ENCODE measurements around the gene C19orf38.
A peak's percentile ranks its signal among the peaks of the same experiment; 100 is the strongest.
"Not testable (repeated sequence)": the region's sequence is repeated elsewhere in the genome, so short reads cannot be mapped to it uniquely, and the experiment has no call there.

Gene C19orf38

DNA sequence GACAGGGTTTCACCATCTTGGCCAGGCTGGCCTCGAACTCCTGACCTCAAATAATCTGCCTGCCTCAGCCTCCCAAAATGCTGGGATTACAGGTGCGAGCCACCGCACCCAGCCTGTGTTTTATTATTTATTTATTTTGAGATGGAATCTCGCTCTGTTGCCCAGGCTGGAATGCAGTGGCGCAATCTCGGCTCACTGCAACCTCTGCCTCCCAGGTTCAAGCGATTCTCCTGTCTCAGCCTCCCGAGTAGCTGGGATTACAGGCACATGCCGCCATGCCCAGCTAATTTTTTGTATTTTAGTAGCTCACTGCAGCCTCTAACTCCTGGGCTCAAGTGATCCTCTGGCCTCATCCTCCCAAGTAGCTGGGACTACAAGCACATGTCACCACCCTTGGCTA, 29.4 kb downstream of the C19orf38 start:
- not testable (repeated sequence) for DNase-seq

DNA sequence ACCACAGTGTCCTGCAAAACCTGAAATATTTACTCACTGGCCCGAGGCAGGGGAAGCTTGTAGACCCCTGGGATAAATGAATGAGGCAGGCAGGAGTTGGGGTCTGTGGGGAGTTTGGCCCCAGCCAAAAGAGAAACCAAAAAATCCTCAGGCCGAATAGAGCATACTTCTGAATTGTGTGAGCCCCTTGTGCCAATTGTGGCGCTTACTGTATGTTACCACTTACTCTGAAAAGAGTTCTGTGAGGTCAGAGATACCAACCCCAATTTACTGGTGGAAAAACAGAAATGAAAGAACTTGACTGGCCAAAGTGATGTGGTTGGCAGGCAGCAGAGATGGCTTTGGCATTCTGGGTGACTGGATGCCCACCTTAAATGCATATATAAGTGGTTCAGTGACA, 30.0 kb downstream of the C19orf38 start:
- DNase-seq = no peak

GRCh38 chr19:10881403-10882107, 33.3 kb downstream of the C19orf38 start:
- no peak for DNase-seq

DNA sequence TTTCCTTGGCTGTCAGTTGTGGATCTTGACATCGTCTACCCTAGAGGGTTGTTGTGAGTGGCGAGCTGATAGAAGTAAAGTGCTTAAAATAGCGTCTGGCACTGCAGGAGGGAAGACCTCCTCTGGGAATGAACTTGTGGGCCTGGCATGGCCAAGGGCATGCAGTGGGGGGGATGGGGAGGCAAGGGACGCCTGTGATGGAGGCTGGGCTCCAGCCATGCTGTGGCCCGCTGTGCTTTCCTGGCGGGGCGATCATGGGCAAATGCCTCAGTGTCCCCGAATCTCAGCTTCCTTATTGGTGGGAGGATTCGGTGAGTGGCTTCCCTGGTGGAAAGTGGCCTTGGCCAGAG, 33.9 kb downstream of the C19orf38 start:
- no peak for DNase-seq

- no peak for DNase-seq
Measured at GRCh38 chr19:10884274-10884673, 36.1 kb downstream of the C19orf38 start.

- DNase-seq = no peak
Measured at GRCh38 chr19:10885201-10886169, 37.3 kb downstream of the C19orf38 start.

DNA sequence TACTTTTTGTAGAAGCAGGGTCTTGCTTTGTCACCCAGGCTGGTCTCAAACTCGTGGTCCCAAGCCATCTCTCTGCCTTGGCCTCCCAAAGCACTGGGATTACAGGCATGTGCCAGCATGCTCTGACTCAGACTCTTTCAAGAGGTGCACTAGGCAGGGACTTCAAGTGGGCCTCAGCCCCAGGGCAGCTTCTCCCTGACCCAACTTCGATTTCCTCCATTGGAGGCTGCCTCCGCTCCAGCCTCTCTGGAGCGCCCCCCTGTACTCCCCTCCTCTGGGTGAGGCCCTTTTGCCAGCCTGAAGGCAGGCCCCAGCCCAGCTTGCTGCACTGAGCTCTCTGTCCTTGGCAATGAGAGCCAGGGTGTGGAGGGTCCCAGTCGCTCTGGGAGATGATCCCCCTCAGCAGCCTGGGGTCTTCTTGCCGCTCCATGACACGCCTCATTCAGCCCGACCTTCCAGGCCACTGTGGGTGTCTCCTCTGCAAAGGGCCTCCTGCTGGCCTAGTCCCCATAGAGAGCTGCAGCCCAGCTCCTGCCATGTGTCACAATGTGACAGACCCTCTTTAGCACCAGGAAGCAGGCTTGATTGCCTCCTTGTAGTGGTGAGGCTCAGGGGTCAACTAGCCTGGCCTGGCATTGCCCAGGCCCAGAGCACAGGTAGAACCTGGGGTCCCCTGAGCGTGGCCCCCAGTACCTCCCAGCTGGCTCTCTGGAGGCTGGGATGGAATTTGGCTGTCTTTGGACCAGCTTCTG, 39.6 kb downstream of the C19orf38 start:
- no peak for DNase-seq

GRCh38 chr19:10888421-10888866, 40.2 kb downstream of the C19orf38 start:
- DNase-seq = peak; percentile 62

GRCh38 chr19:10889880-10890279, 41.7 kb downstream of the C19orf38 start:
- no peak for DNase-seq

DNA sequence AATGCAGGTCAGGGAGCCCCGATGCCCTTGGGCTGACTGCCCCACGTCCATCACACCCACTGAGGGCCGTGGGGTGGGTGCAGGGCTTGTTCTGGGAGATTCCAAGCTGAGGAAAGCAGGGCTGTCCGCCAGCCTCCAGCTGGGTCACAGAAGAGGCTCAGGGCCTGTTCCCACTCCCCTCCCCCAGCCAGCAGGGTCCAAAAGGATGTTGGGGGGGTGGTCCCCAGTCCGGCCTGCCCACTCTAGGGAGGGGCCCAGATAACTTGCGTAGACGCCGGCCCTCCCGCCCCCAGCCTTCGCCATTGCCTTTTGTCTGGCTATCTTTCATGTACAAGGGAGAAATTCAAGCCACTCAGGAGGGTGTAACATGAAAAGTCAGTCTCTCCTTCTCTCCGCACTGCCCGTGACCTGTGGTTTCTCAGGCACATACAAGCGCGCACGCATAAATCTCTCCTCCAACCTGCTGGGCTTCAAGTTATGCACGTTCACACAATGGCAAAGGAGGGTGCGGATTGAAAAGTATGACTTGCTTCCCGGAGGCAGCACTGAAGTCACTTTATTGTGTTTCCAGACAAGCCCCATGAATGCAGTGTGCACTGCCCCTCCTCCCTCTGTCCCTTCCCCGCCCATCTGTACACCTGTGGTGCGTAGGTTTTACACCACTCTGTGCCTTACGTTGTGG, 43.3 kb downstream of the C19orf38 start:
- DNase-seq = peak; percentile 78

- peak; percentile 71 for DNase-seq
Measured at GRCh38 chr19:10892256-10892655, 44.0 kb downstream of the C19orf38 start.

- DNase-seq = no peak
Measured at GRCh38 chr19:10894911-10895213, 46.6 kb downstream of the C19orf38 start.

GRCh38 chr19:10895363-10895762, 47.1 kb downstream of the C19orf38 start:
- DNase-seq = no peak

GRCh38 chr19:10895920-10896319, 47.7 kb downstream of the C19orf38 start:
- no peak for DNase-seq

GRCh38 chr19:10896851-10897526, 48.8 kb downstream of the C19orf38 start:
- DNase-seq = peak; percentile 60

- DNase-seq = no peak
Measured at GRCh38 chr19:10898633-10899032, 50.4 kb downstream of the C19orf38 start.

- DNase-seq = no peak
Measured at GRCh38 chr19:10899151-10899653, 51.0 kb downstream of the C19orf38 start.

DNA sequence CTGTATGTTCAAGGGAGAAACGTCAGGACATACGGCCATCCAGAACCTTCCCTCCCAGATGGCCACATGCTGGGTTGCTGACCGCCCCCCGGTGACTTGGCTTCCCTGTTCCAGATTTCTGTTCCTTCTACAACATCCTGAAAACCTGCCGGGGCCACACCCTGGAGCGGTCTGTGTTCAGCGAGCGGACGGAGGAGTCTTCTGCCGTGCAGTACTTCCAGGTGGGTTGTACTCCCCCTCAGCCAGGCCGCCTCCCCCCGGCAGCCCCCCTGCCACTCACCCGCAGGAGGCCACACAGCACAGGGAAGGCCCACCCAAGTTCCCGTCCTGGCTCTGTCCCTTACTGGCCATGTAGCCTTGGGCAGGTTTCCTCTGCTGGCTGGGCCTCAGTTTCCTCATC, 59.7 kb downstream of the C19orf38 start:
- no peak for DNase-seq

GRCh38 chr19:10908380-10908960, 60.3 kb downstream of the C19orf38 start:
- no peak for DNase-seq

GRCh38 chr19:10911579-10912363, 63.6 kb downstream of the C19orf38 start:
- DNase-seq = no peak

DNA sequence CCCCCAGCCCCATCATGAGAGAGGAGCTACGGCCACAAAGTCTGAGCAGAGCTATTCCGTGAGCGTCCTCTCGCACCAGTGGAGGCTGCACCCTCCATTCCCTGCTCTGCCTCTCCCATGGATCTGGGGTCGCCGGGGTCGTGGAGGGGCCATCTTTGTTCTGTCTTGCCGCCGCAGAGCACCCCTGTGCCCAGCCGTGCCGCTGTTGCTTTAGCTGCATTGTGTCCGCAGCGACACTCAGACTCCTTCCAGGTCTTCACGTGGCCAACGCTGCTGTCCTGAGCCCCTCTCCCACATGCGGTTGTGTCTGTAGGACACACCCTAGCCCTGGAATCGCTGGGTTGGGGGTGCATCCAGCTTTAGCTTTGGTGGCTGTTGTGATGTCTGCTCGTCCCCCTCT, 64.4 kb downstream of the C19orf38 start:
- no peak for DNase-seq
